GM12878 (cell line): Measurements from ENCODE around the gene CMTM1. TPM values are rescaled to one million over a fixed set of nuclear protein-coding genes. Genes with fewer than 3 reads are reported as not detected.

ENCODE experiments used
- ATAC-seq: fragments of 200-7000 bp; cut with Tn5 transposase; 3 replicates; pipeline ENCODE4 v1.9.1; 2020; ENCODE audit warnings: mild to moderate bottlenecking, moderate library complexity
- BruUV-seq: library from RNA; stranded (reverse); fragments of 400-500 nt; replicated peaks from 2 replicates; lab custom pipeline; 2021; lab: Mats Ljungman, UMichigan
- CTCF ChIA-PET: fragments of 300-600 bp; sonication (Branson Sonifier 250); formaldehyde crosslinking; extraction: SDS; loops from one replicate; lab custom pipeline; 2021; ENCODE audit warnings: inconsistent platforms; lab: Yijun Ruan, JAX
- POLR2A ChIA-PET: fragments of 350-600 bp; formaldehyde crosslinking; extraction: SDS; loops from one replicate; lab custom pipeline; 2021; ENCODE audit warnings: inconsistent platforms; lab: Charles Lee
- RAD21 ChIA-PET: fragments of 300-600 bp; sonication (Branson Sonifier 250); formaldehyde crosslinking; loops from one replicate; lab custom pipeline; 2023; ENCODE audit warnings: antibody characterized with exemption; ENCODE audit not compliant: unreplicated experiment; lab: Charles Lee
- SMC1A ChIA-PET: fragments of 300-600 bp; sonication (Branson Sonifier 250); formaldehyde crosslinking; loops from one replicate; lab custom pipeline; 2023; ENCODE audit not compliant: unreplicated experiment, uncharacterized antibody; lab: Charles Lee
- DNase-seq: peaks from one replicate; pipeline ENCODE4 v3.0.0-alpha.2; 2011; ENCODE audit warnings: low read depth, low spot score
- FAIRE-seq: peaks from 3 replicates; lab custom pipeline; 2011; peaks lifted over from hg19 to GRCh38; lab: Jason Lieb, UNC
- H2AFZ ChIP-seq: 2 replicates; pipeline ENCODE4 v1.6.0; 2011; ENCODE audit warnings: low read depth, low read length, control low read depth; ENCODE audit not compliant: control insufficient read depth
- H3K27ac ChIP-seq: 2 replicates; pipeline ENCODE4 v1.5.1; 2011; ENCODE audit warnings: control low read depth; ENCODE audit not compliant: control insufficient read depth, insufficient read depth
- H3K27me3 ChIP-seq, 2 experiments: replicated peaks in 1 of 2; 2 replicates each; pipeline versions ENCODE4 v1.6.0 to v1.6.1; 2011; ENCODE audit warnings: low read length in 1 of 2; ENCODE audit not compliant: control insufficient read depth in 2 of 2, insufficient read depth in 2 of 2
- H3K36me3 ChIP-seq, 2 experiments: 2 replicates each; pipeline ENCODE4 v1.5.1; 2011; ENCODE audit warnings: low read length in 1 of 2; ENCODE audit not compliant: control insufficient read depth in 2 of 2, insufficient read depth in 2 of 2
- H3K4me1 ChIP-seq: 2 replicates; pipeline ENCODE4 v1.6.1; 2011; ENCODE audit warnings: mild to moderate bottlenecking, low read length, moderate library complexity, mixed read lengths; ENCODE audit not compliant: control insufficient read depth, insufficient read depth
- H3K4me2 ChIP-seq: 2 replicates; pipeline ENCODE4 v1.6.0; 2011; ENCODE audit warnings: control low read depth; ENCODE audit not compliant: control insufficient read depth, insufficient read depth
- H3K4me3 ChIP-seq: fragments of 200-600 bp; sonication (generic); 2 replicates; pipeline ENCODE4 v1.5.1; 2016
- H3K79me2 ChIP-seq: 2 replicates; pipeline ENCODE4 v1.6.0; 2011; ENCODE audit warnings: low read length; ENCODE audit not compliant: control insufficient read depth, insufficient read depth
- H3K9ac ChIP-seq: 2 replicates; pipeline ENCODE4 v1.8.0; 2011; ENCODE audit warnings: low read length, control low read depth, mixed read lengths; ENCODE audit not compliant: control insufficient read depth, insufficient read depth
- H3K9me3 ChIP-seq: replicated peaks from 3 replicates; pipeline ENCODE4 v1.5.1; 2011; ENCODE audit warnings: mild to moderate bottlenecking, low read length; ENCODE audit not compliant: control insufficient read depth, insufficient read depth
- H4K20me1 ChIP-seq: 2 replicates; pipeline ENCODE4 v1.6.0; 2011; ENCODE audit not compliant: control insufficient read depth, insufficient read depth
- ASH2L ChIP-seq: fragments of 300-600, 200-600 bp; sonication (generic); IDR thresholded peaks from 2 replicates; pipeline ENCODE4 v1.6.1; 2017; ENCODE audit warnings: low read depth, mild to moderate bottlenecking, borderline replicate concordance
- EED ChIP-seq: sonication (generic); IDR thresholded peaks from 2 replicates; pipeline ENCODE4 v1.6.1; 2016; ENCODE audit warnings: antibody characterized with exemption, low read depth
- ETV6 ChIP-seq, 2 experiments: fragments of 450-650 bp in 1 of 2; IDR thresholded peaks in 1 of 2; conservative IDR thresholded peaks in 1 of 2; 2 replicates each; pipeline ENCODE4 v1.6.1; 2014; ENCODE audit warnings: antibody characterized with exemption in 1 of 2, borderline replicate concordance in 1 of 2, low read depth in 1 of 2, mild to moderate bottlenecking in 1 of 2, moderate library complexity in 1 of 2
- FOS ChIP-seq: IDR thresholded peaks from 3 replicates; pipeline ENCODE4 v1.6.1; 2011; ENCODE audit warnings: borderline replicate concordance; ENCODE audit not compliant: insufficient read length; ENCODE audit errors: extremely low read depth
- KAT2A ChIP-seq: conservative IDR thresholded peaks from 2 replicates; pipeline ENCODE4 v1.6.1; 2011; ENCODE audit warnings: low read depth, low read length; ENCODE audit not compliant: control insufficient read depth
- PAX8 ChIP-seq: fragments of 450-650 bp; IDR thresholded peaks from 2 replicates; pipeline ENCODE4 v1.6.1; 2017; ENCODE audit warnings: mild to moderate bottlenecking, moderate library complexity
- POU2F2 ChIP-seq: IDR thresholded peaks from 3 replicates; pipeline ENCODE4 v1.6.1; 2011; ENCODE audit warnings: low read depth, mild to moderate bottlenecking, low read length, borderline replicate concordance
- RBBP5 ChIP-seq: fragments of 200-600 bp; sonication (generic); conservative IDR thresholded peaks from 2 replicates; pipeline ENCODE4 v1.6.1; 2016
- YY1 ChIP-seq: IDR thresholded peaks from 2 replicates; pipeline ENCODE4 v1.6.1; 2011; ENCODE audit warnings: low read depth, mild to moderate bottlenecking, low read length
- WGBS: methylation state at CpG from one replicate; pipeline ENCODE4 v1.1.6; 2016; ENCODE audit warnings: low lambda C conversion rate; ENCODE audit not compliant: insufficient replicate concordance, insufficient coverage; ENCODE audit errors: missing lambda C conversion rate; 5-methylcytosine and 5-hydroxymethylcytosine counted together
- in situ Hi-C: fragments of 300-500 bp; cut with MboI; formaldehyde crosslinking; loops from 9 replicates; pipeline ENCODE4 v1.14.3; 2018; ENCODE audit warnings: mixed read lengths
- intact Hi-C: fragments of 100-400 bp; cut with micrococcal nuclease; formaldehyde crosslinking; loops from one replicate; pipeline ENCODE4 v1.14.2; 2022; ENCODE audit not compliant: unreplicated experiment
- polyA plus RNA-seq, 11 experiments: library from polyadenylated mRNA; depleted of rRNA in 4 of 11; unstranded in 6 of 11; stranded (reverse) in 5 of 11; fragments of >200 nt; fragmentation: Nextera tagmentation in 4 of 11; fragmentation: Illumina TruSeq in 1 of 11; extraction: Ambion mirVana in 4 of 11; extraction: Trizol in 1 of 11; gene quantifications; 1 replicate in 1 of 11; 2 replicates in 10 of 11; pipeline versions ENCODE4 v1.2.1 to v1.2.3, GENCODE V29; 2011 to 2016; ENCODE audit warnings: inconsistent platforms in 2 of 11, missing spikeins in 2 of 11, low read depth in 1 of 11
- total RNA-seq, 4 experiments: library from RNA; depleted of rRNA in 3 of 4; stranded (reverse); fragments of >200 nt in 3 of 4; fragmentation: Illumina TruSeq in 1 of 4; extraction: Trizol in 1 of 4; gene quantifications; 2 replicates each; pipeline versions ENCODE4 v1.2.1 to v1.2.3, GENCODE V29; 2013 to 2021
- TF ChIP-seq, protein P1 (sequence below): fragments of 450-650 bp; formaldehyde crosslinking; IDR thresholded peaks from 2 replicates; pipeline ENCODE4 v1.4.0; 2022; ENCODE audit warnings: mild to moderate bottlenecking, moderate library complexity
- TF ChIP-seq, protein P2 (sequence below): fragments of 450-650 bp; IDR thresholded peaks from 2 replicates; pipeline ENCODE4 v1.6.1; 2016; ENCODE audit warnings: mild to moderate bottlenecking, moderate library complexity, borderline replicate concordance
- TF ChIP-seq, protein P3 (sequence below): fragments of 450-650 bp; IDR thresholded peaks from 2 replicates; pipeline ENCODE4 v1.6.1; 2018; ENCODE audit warnings: borderline replicate concordance, mild to moderate bottlenecking; ENCODE audit not compliant: partially characterized antibody

The CMTM1 gene
- total and polyA plus RNA-seq, 10 of the 15 experiments (the other 5 are each of a cell fraction or from before 2014, with no cell fraction given): 0.09 to 3.0 (median 1.4) TPM; not detected in 2

DNA sequence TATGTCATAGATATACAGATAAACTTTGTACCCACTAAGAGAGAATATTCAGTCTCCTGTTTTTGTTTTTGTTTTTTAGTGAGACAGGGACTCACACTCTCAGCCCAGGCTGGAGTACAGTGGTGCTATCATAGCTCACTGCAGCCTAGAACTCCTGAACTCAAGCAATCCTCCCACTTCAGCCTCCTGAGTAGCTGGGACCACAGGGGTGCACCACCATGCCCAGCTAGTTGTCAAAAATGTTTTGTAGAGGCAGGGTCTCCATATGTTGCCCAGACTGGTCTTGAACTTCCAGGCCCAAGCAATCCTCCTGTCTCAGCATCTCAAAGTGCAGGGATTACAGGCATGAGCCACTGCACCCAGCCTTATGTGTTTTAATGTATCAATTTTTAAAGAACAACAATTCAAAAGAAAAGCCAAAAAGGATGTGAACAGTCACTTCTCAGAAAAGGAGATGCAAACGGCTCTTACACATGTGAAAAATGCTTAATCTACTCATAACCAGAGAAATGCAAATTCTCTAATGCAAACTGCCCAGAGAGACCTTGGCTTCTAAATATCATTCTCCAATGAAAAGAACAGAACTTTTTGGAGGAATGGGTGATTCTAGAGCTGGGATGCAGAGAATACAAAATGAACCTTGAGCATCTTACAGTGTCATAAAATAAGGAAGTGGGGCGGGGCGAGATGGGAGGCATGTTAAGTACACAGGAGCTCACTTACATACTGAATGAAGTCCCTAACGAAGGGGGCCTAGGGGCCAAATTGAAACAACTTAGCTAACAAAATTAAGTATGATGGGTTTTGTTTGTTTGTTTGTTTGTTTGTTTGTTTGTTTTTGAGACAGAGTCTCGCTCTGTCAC lies 31.0 kb downstream of the CMTM1 start:
- Histone ChIP-seq H3K9me3 (peaks cover 14% of the 10 kb centered on the region; the same call in 2 of the 3 replicates), H3K27me3 (no peaks in the 10 kb centered on the region), H3K4me2 (0 out of 2 replicates have a peak overlapping the region, but pooled peaks have one; percentile 25), H3K36me3 (no peaks in the 10 kb centered on the region), H3K4me1 (peaks cover 12% of the 10 kb centered on the region), H3K4me3 (no peak overlapping the region), H2AFZ (no peak overlapping the region), H3K79me2 (no peaks in the 10 kb centered on the region), H4K20me1 (no peaks in the 10 kb centered on the region), H3K27ac (peak overlapping the region; percentile 33; the same call in 1 of the 2 replicates), H3K9ac (no peak overlapping the region)
- RAD21 ChIA-PET: no interaction called here
- intact Hi-C loops: no loop called here
- DNase-seq (no peak), ATAC-seq (peak; percentile 59), FAIRE-seq (no peak)
- 4% methylated on average over 5 of the region's 5 CpGs for WGBS
- CTCF ChIA-PET: interaction anchor here (0.7 to 1.7 kb wide), 7 partner anchors 8 to 144 kb away, joined by 3 to 7 read pairs (median 4); no protein-coding TSS in a partner anchor
- SMC1A ChIA-PET: interaction anchor here (1.2 to 1.7 kb wide), 2 partner anchors 8 to 10 kb away, joined by 3 to 5 read pairs; no protein-coding TSS in a partner anchor
- POLR2A ChIA-PET: interaction anchor here (0.6 kb wide), 1 partner anchor 122 kb away, joined by 3 read pairs; no protein-coding TSS in a partner anchor
- BruUV-seq: no TSS peak
- in situ Hi-C loops: no loop called here
- TF ChIP-seq KAT2A: no peak
- no peak for TF ChIP-seq YY1
- no peak for TF ChIP-seq ETV6 (conservative IDR thresholded peaks at IDR 0.05 in 1 of 2, IDR thresholded peaks at IDR 0.05 in 1 of 2; ENCODE audit: borderline replicate concordance in 1 of 2, low read depth in 1 of 2)
- TF ChIP-seq, protein P1, sequence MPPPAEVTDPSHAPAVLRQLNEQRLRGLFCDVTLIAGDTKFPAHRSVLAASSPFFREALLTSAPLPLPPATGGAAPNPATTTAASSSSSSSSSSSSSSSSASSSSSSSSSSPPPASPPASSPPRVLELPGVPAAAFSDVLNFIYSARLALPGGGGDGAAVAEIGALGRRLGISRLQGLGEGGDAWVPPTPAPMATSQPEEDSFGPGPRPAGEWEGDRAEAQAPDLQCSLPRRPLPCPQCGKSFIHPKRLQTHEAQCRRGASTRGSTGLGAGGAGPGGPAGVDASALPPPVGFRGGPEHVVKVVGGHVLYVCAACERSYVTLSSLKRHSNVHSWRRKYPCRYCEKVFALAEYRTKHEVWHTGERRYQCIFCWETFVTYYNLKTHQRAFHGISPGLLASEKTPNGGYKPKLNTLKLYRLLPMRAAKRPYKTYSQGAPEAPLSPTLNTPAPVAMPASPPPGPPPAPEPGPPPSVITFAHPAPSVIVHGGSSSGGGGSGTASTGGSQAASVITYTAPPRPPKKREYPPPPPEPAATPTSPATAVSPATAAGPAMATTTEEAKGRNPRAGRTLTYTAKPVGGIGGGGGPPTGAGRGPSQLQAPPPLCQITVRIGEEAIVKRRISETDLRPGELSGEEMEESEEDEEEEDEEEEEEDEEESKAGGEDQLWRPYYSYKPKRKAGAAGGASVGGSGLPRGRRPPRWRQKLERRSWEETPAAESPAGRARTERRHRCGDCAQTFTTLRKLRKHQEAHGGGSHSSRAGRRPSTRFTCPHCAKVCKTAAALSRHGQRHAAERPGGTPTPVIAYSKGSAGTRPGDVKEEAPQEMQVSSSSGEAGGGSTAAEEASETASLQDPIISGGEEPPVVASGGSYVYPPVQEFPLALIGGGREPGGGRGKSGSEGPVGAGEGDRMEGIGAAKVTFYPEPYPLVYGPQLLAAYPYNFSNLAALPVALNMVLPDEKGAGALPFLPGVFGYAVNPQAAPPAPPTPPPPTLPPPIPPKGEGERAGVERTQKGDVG (CRISPR knock-in tag): no peak
- TF ChIP-seq, protein P2, sequence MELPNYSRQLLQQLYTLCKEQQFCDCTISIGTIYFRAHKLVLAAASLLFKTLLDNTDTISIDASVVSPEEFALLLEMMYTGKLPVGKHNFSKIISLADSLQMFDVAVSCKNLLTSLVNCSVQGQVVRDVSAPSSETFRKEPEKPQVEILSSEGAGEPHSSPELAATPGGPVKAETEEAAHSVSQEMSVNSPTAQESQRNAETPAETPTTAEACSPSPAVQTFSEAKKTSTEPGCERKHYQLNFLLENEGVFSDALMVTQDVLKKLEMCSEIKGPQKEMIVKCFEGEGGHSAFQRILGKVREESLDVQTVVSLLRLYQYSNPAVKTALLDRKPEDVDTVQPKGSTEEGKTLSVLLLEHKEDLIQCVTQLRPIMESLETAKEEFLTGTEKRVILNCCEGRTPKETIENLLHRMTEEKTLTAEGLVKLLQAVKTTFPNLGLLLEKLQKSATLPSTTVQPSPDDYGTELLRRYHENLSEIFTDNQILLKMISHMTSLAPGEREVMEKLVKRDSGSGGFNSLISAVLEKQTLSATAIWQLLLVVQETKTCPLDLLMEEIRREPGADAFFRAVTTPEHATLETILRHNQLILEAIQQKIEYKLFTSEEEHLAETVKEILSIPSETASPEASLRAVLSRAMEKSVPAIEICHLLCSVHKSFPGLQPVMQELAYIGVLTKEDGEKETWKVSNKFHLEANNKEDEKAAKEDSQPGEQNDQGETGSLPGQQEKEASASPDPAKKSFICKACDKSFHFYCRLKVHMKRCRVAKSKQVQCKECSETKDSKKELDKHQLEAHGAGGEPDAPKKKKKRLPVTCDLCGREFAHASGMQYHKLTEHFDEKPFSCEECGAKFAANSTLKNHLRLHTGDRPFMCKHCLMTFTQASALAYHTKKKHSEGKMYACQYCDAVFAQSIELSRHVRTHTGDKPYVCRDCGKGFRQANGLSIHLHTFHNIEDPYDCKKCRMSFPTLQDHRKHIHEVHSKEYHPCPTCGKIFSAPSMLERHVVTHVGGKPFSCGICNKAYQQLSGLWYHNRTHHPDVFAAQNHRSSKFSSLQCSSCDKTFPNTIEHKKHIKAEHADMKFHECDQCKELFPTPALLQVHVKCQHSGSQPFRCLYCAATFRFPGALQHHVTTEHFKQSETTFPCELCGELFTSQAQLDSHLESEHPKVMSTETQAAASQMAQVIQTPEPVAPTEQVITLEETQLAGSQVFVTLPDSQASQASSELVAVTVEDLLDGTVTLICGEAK: no peak
- no peak for TF ChIP-seq ASH2L
- no peak for TF ChIP-seq PAX8
- TF ChIP-seq POU2F2: no peak
- TF ChIP-seq, protein P3, sequence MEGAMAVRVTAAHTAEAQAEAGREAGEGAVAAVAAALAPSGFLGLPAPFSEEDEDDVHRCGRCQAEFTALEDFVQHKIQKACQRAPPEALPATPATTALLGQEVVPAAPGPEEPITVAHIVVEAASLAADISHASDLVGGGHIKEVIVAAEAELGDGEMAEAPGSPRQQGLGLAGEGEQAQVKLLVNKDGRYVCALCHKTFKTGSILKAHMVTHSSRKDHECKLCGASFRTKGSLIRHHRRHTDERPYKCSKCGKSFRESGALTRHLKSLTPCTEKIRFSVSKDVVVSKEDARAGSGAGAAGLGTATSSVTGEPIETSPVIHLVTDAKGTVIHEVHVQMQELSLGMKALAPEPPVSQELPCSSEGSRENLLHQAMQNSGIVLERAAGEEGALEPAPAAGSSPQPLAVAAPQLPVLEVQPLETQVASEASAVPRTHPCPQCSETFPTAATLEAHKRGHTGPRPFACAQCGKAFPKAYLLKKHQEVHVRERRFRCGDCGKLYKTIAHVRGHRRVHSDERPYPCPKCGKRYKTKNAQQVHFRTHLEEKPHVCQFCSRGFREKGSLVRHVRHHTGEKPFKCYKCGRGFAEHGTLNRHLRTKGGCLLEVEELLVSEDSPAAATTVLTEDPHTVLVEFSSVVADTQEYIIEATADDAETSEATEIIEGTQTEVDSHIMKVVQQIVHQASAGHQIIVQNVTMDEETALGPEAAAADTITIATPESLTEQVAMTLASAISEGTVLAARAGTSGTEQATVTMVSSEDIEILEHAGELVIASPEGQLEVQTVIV: no peak
- TF ChIP-seq EED: no peak
- no peak for TF ChIP-seq FOS
- TF ChIP-seq RBBP5: no peak
